Measurements from ENCODE around the gene HJURP. TPM values are rescaled to one million over a fixed set of nuclear protein-coding genes. Genes with fewer than 3 reads are reported as not detected.

Gene HJURP
- total RNA-seq, 1 donor from 2014 or later: 109 TPM

DNA sequence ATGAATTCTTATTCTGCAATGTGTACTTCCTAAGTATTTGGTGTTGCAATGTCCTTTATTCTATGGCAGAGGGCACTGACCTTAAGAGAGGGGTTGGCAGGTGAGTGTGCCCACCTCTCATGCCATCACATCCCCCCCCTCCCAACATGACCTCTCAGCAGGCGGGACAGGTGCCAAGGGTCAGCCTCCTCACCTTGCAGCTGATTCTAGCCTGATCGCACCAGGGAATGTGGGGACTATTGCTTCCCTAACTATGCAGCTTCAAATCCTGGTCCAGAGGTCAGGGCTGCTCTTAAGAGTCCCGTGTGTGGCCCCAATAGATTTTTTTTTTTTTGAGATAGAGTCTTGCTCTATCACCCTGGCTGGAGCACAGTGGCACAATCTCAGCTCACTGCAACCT lies 9.5 kb downstream of the HJURP start:
- H3K27me3 Mint-ChIP-seq (ENCODE audit: insufficient read depth, low read depth): peaks cover 2% of the 10 kb centered on the region
- H3K4me1 Mint-ChIP-seq: peaks cover 5% of the 10 kb centered on the region
- Histone ChIP-seq H3K27ac (no peak overlapping the region), H3K9me3 (ENCODE audit: low read depth) (no peaks in the 10 kb centered on the region), H3K4me2 (no peak overlapping the region), H3K79me2 (ENCODE audit: low read depth) (peaks cover 98% of the 10 kb centered on the region), H3K4me3 (no peak overlapping the region), H3K4me1 (no peaks in the 10 kb centered on the region), H3F3A (ENCODE audit: low read depth) (no peaks in the 10 kb centered on the region), H4K20me1 (ENCODE audit: low read depth) (peaks cover 82% of the 10 kb centered on the region), H3K9ac (no peak overlapping the region), H2AFZ (replicated peaks) (no peak overlapping the region), H3K27me3 (no peaks in the 10 kb centered on the region), H3K36me3 (peaks cover 16% of the 10 kb centered on the region)
- no peak for DNase-seq (ENCODE audit: low spot score)
- no peak for TF ChIP-seq EZH2 (IDR thresholded peaks at IDR 0.05)
- TF ChIP-seq EZH2phosphoT487 (IDR thresholded peaks at IDR 0.05): no peak
- TF ChIP-seq, protein P1, sequence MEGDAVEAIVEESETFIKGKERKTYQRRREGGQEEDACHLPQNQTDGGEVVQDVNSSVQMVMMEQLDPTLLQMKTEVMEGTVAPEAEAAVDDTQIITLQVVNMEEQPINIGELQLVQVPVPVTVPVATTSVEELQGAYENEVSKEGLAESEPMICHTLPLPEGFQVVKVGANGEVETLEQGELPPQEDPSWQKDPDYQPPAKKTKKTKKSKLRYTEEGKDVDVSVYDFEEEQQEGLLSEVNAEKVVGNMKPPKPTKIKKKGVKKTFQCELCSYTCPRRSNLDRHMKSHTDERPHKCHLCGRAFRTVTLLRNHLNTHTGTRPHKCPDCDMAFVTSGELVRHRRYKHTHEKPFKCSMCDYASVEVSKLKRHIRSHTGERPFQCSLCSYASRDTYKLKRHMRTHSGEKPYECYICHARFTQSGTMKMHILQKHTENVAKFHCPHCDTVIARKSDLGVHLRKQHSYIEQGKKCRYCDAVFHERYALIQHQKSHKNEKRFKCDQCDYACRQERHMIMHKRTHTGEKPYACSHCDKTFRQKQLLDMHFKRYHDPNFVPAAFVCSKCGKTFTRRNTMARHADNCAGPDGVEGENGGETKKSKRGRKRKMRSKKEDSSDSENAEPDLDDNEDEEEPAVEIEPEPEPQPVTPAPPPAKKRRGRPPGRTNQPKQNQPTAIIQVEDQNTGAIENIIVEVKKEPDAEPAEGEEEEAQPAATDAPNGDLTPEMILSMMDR (IDR thresholded peaks at IDR 0.05): no peak
- no peak overlapping the region for H3K27ac Mint-ChIP-seq
- no peaks in the 10 kb centered on the region for H3K9me3 Mint-ChIP-seq
- no peak overlapping the region for H3K4me3 Mint-ChIP-seq
- peaks cover 74% of the 10 kb centered on the region for H3K36me3 Mint-ChIP-seq

DNA sequence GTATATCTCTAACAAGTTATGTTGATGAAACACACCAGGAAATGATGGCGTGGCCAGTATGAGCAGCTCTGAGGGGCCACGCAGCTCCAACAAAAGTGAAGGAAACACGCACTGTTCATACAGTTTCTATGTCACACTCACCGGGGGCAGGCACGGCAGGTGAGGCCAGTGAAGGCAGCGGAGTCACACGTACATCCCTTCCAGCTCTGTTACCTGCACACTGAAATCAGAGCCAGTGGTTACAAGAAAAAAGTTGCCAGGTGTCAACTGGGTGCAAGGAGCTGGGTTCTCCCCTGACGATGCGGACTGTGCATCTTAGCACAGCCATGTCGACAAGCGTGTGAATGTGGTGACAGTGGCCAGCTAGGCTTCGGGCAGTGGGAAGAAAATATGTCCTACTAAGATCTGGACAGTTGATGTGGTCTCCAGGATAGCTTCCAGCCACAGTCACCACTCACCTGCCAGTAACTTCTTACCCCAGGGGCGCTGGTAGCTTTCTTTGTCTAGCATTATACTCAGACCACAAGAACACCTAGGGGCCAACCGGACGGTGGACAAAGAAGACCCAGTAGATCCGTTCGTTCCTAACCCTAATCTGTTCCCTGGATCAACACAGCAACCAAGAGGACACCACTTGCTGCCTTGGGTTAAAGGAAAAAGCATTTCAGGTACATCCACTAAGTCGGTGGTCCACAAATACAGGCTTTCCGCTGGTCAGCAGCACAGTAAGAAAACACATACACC lies 10.1 kb downstream of the HJURP start:
- peaks cover 74% of the 10 kb centered on the region for H3K36me3 Mint-ChIP-seq
- no peak for DNase-seq (ENCODE audit: low spot score)
- H3K27ac Mint-ChIP-seq: no peak overlapping the region
- H3K27me3 Mint-ChIP-seq (ENCODE audit: insufficient read depth, low read depth): peaks cover 2% of the 10 kb centered on the region
- no peak overlapping the region for H2AFZ ChIP-seq (replicated peaks)
- no peak overlapping the region for H3K27ac ChIP-seq
- TF ChIP-seq, protein P1 (IDR thresholded peaks at IDR 0.05): no peak
- TF ChIP-seq EZH2 (IDR thresholded peaks at IDR 0.05) (no peak), EZH2phosphoT487 (IDR thresholded peaks at IDR 0.05) (no peak)
- H3K36me3 ChIP-seq: peaks cover 16% of the 10 kb centered on the region
- H3K9me3 Mint-ChIP-seq: no peaks in the 10 kb centered on the region
- no peak overlapping the region for H3K9ac ChIP-seq
- no peak overlapping the region for H3K4me3 Mint-ChIP-seq
- H3K4me3 ChIP-seq: no peak overlapping the region
- H4K20me1 ChIP-seq (ENCODE audit: low read depth): peaks cover 82% of the 10 kb centered on the region
- peaks cover 5% of the 10 kb centered on the region for H3K4me1 Mint-ChIP-seq
- peaks cover 98% of the 10 kb centered on the region for H3K79me2 ChIP-seq (ENCODE audit: low read depth)
- H3K4me2 ChIP-seq: no peak overlapping the region
- no peaks in the 10 kb centered on the region for H3K27me3 ChIP-seq
- no peaks in the 10 kb centered on the region for H3F3A ChIP-seq (ENCODE audit: low read depth)
- H3K4me1 ChIP-seq: no peaks in the 10 kb centered on the region
- H3K9me3 ChIP-seq (ENCODE audit: low read depth): no peaks in the 10 kb centered on the region

DNA sequence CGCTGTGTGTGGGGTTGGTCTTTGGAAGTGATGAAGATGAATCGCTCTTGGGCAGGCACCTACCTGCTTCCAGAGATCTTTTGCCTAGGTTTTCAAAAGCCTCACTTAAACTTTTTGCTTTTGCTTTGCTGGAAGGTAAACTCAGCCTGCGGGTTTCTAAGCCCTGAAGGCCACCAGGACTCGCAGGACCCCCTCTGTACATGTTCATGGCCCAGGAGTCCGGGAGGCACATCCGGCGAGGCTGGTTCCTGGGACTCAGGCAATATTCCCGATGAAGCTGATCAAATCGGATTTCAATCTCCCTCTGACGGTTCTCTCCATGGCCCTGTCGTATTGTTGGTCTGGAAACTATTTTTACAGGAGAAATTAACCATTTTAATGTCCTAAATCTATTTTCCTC lies 13.2 kb downstream of the HJURP start:
- Histone ChIP-seq H3K36me3 (peaks cover 27% of the 10 kb centered on the region), H3K27me3 (no peaks in the 10 kb centered on the region), H3K27ac (no peak overlapping the region), H4K20me1 (ENCODE audit: low read depth) (peaks cover 87% of the 10 kb centered on the region), H3K4me1 (no peaks in the 10 kb centered on the region), H3K79me2 (ENCODE audit: low read depth) (peaks cover 99% of the 10 kb centered on the region), H2AFZ (replicated peaks) (no peak overlapping the region), H3F3A (ENCODE audit: low read depth) (peaks cover 4% of the 10 kb centered on the region), H3K9me3 (ENCODE audit: low read depth) (no peaks in the 10 kb centered on the region), H3K4me2 (no peak overlapping the region), H3K9ac (peak overlapping the region; percentile 20), H3K4me3 (no peak overlapping the region)
- no peak overlapping the region for H3K27ac Mint-ChIP-seq
- peaks cover 76% of the 10 kb centered on the region for H3K36me3 Mint-ChIP-seq
- H3K9me3 Mint-ChIP-seq: no peaks in the 10 kb centered on the region
- H3K4me3 Mint-ChIP-seq: no peak overlapping the region
- no peak for TF ChIP-seq EZH2 (IDR thresholded peaks at IDR 0.05)
- TF ChIP-seq, protein P1 (IDR thresholded peaks at IDR 0.05): no peak
- H3K27me3 Mint-ChIP-seq (ENCODE audit: insufficient read depth, low read depth): peaks cover 2% of the 10 kb centered on the region
- no peak for DNase-seq (ENCODE audit: low spot score)
- peaks cover 5% of the 10 kb centered on the region for H3K4me1 Mint-ChIP-seq

All from neural progenitor cell (in vitro differentiated cells).